HCT116 (cell line): ENCODE data around the gene NUMB. TPM values are rescaled to one million over a fixed set of nuclear protein-coding genes. Genes with fewer than 3 reads are reported as not detected.

Experiments
- ATAC-seq: fragments of 200-7000 bp; cut with Tn5 transposase; 2 replicates; pipeline ENCODE4 v1.9.1; 2020; ENCODE audit warnings: mild to moderate bottlenecking, moderate library complexity
- BruUV-seq: library from RNA; stranded (reverse); fragments of 400-500 nt; replicated peaks from 2 replicates; lab custom pipeline; 2021; lab: Mats Ljungman, UMichigan
- CTCF ChIA-PET: fragments of 300-600 bp; sonication (Branson Sonifier 250); formaldehyde crosslinking; loops from one replicate; lab custom pipeline; 2021; ENCODE audit warnings: antibody characterized with exemption; lab: Charles Lee
- POLR2A ChIA-PET: fragments of 300-600, 350-600 bp; sonication (Branson Sonifier 250); formaldehyde crosslinking; loops from one replicate; lab custom pipeline; 2021; ENCODE audit warnings: antibody characterized with exemption; lab: Charles Lee
- RAD21 ChIA-PET, 2 experiments: fragments of 300-600 bp; sonication (Branson Sonifier 250); formaldehyde crosslinking; loops; one replicate each; lab custom pipeline; 2023; ENCODE audit warnings: low total read pairs in 2 of 2; ENCODE audit not compliant: uncharacterized antibody in 2 of 2, unreplicated experiment in 2 of 2, low non-redundant PET in 1 of 2; lab: Charles Lee
- DNase-seq: peaks from one replicate; pipeline ENCODE4 v3.0.0-alpha.2; 2010; ENCODE audit warnings: low read depth, low spot score
- H2AFZ ChIP-seq: fragments of 200-600 bp; shearing (Covaris generic), sonication (generic); 2 replicates; pipeline ENCODE4 v1.6.1; 2017; ENCODE audit warnings: low read depth, mixed run types, mixed read lengths, antibody characterized with exemption, low read length; ENCODE audit not compliant: poor library complexity, severe bottlenecking
- H3K27ac ChIP-seq: 2 replicates; pipeline ENCODE4 v1.5.1; 2012; ENCODE audit warnings: low read depth, low read length
- H3K27me3 ChIP-seq: fragments of 200-600 bp; sonication (generic); 2 replicates; pipeline ENCODE4 v1.6.1; 2016; ENCODE audit warnings: mixed run types, low read length, mixed read lengths; ENCODE audit not compliant: insufficient read depth
- H3K36me3 ChIP-seq, 2 experiments: fragments of 200-500 bp in 1 of 2; fragments of 200-600 bp in 1 of 2; sonication (Bioruptor generic) in 1 of 2; sonication (generic) in 1 of 2; 2 replicates each; pipeline versions ENCODE4 v1.5.1 to v1.6.1; 2014 to 2016; ENCODE audit warnings: low read length in 2 of 2, inconsistent platforms in 1 of 2, mixed read lengths in 1 of 2, mixed run types in 1 of 2; ENCODE audit not compliant: insufficient read depth in 2 of 2, control insufficient read depth in 1 of 2
- H3K4me1 ChIP-seq, 2 experiments: fragments of 200-600 bp in 1 of 2; sonication (generic) in 1 of 2; 2 replicates each; pipeline versions ENCODE4 v1.5.1 to v1.6.1; 2012 to 2017; ENCODE audit warnings: low read length in 2 of 2, inconsistent platforms in 1 of 2, mild to moderate bottlenecking in 1 of 2, mixed read lengths in 1 of 2, mixed run types in 1 of 2, moderate library complexity in 1 of 2; ENCODE audit not compliant: insufficient read depth in 2 of 2, control insufficient read depth in 1 of 2
- H3K4me2 ChIP-seq: fragments of 200-600 bp; sonication (generic); 2 replicates; pipeline ENCODE4 v1.6.1; 2017; ENCODE audit warnings: mixed run types, low read length, mixed read lengths
- H3K4me3 ChIP-seq, 2 experiments: fragments of 200-600 bp in 1 of 2; sonication (generic) in 1 of 2; replicated peaks in 1 of 2; 2 replicates each; pipeline ENCODE4 v1.5.1; 2011 to 2016; ENCODE audit warnings: low read length in 2 of 2, control low read depth in 1 of 2, low read depth in 1 of 2, mild to moderate bottlenecking in 1 of 2, mixed read lengths in 1 of 2, mixed run types in 1 of 2
- H3K79me2 ChIP-seq: fragments of 200-600 bp; sonication (generic); 2 replicates; pipeline ENCODE4 v1.6.1; 2017; ENCODE audit warnings: mild to moderate bottlenecking, mixed run types, low read length, moderate library complexity, mixed read lengths; ENCODE audit not compliant: insufficient read depth
- H3K9ac ChIP-seq: fragments of 200-600 bp; sonication (generic); 2 replicates; pipeline ENCODE4 v1.6.1; 2016; ENCODE audit warnings: low read length, mixed read lengths
- H3K9me2 ChIP-seq: fragments of 200-600 bp; sonication (generic), shearing (Covaris generic); 2 replicates; pipeline ENCODE4 v1.6.1; 2017; ENCODE audit warnings: mixed run types, mild to moderate bottlenecking, moderate library complexity; ENCODE audit not compliant: insufficient read depth
- H3K9me3 ChIP-seq, 2 experiments: fragments of 200-500 bp in 1 of 2; fragments of 200-600 bp in 1 of 2; sonication (Bioruptor generic) in 1 of 2; sonication (generic) in 1 of 2; 2 replicates each; pipeline ENCODE4 v1.6.1; 2014 to 2017; ENCODE audit warnings: low read length in 2 of 2, mixed read lengths in 2 of 2, inconsistent platforms in 1 of 2, low read depth in 1 of 2, mild to moderate bottlenecking in 1 of 2, mixed run types in 1 of 2, moderate library complexity in 1 of 2; ENCODE audit not compliant: control insufficient read depth in 1 of 2, insufficient read depth in 1 of 2
- H4K20me1 ChIP-seq: fragments of 200-600 bp; sonication (generic), shearing (Covaris generic); 2 replicates; pipeline ENCODE4 v1.6.1; 2017; ENCODE audit warnings: mixed run types, mild to moderate bottlenecking, moderate library complexity; ENCODE audit not compliant: insufficient read depth
- ATF3 ChIP-seq: IDR thresholded peaks from 2 replicates; pipeline ENCODE4 v1.6.1; 2012
- CEBPB ChIP-seq: IDR thresholded peaks from 2 replicates; pipeline ENCODE4 v1.6.1; 2012; ENCODE audit warnings: low read depth
- EZH2 ChIP-seq: fragments of 200-600 bp; sonication (generic); IDR thresholded peaks from 2 replicates; pipeline ENCODE4 v1.6.1; 2017; ENCODE audit warnings: antibody characterized with exemption, mixed run types
- FOSL1 ChIP-seq: IDR thresholded peaks from 2 replicates; pipeline ENCODE4 v1.6.1; 2012; ENCODE audit warnings: low read depth
- POLR2A ChIP-seq: IDR thresholded peaks from 2 replicates; pipeline ENCODE4 v1.7.0; 2011; ENCODE audit warnings: borderline replicate concordance; ENCODE audit not compliant: insufficient read depth, insufficient read length; ENCODE audit errors: extremely low read depth
- POLR2AphosphoS5 ChIP-seq: IDR thresholded peaks from 2 replicates; pipeline ENCODE4 v1.6.1; 2011; ENCODE audit warnings: mild to moderate bottlenecking, low read depth, low read length, moderate library complexity
- RAD21 ChIP-seq: IDR thresholded peaks from 2 replicates; pipeline ENCODE4 v1.6.1; 2012; ENCODE audit warnings: low read depth, mild to moderate bottlenecking
- REST ChIP-seq: IDR thresholded peaks from 2 replicates; pipeline ENCODE4 v1.6.1; 2012; ENCODE audit warnings: low read depth
- SP1 ChIP-seq: IDR thresholded peaks from 2 replicates; pipeline ENCODE4 v1.6.1; 2012; ENCODE audit warnings: low read depth
- ZNF274 ChIP-seq: fragments of 200-500 bp; sonication (Bioruptor generic); IDR thresholded peaks from 2 replicates; pipeline ENCODE4 v1.6.1; 2014; ENCODE audit warnings: mild to moderate bottlenecking, low read depth, low read length, inconsistent platforms
- intact Hi-C: fragments of 100-400 bp; cut with micrococcal nuclease; formaldehyde crosslinking; loops from 2 replicates; pipeline ENCODE4 v1.10.0; 2022
- total RNA-seq: library from RNA; stranded (reverse); gene quantifications from one replicate; pipeline ENCODE4 v1.2.1, GENCODE V29; 2021; ENCODE audit not compliant: unreplicated experiment

Gene NUMB
- total RNA-seq, 1 experiment from 2014 or later, result 43.0 TPM

- no peak overlapping the region for H3K4me3 ChIP-seq
- no peaks in the 10 kb centered on the region for H3K4me1 ChIP-seq
- no peak overlapping the region for H2AFZ ChIP-seq
- no peak for TF ChIP-seq EZH2
- TF ChIP-seq POLR2AphosphoS5, result no peak
- no peak for TF ChIP-seq ZNF274
- no peak for TF ChIP-seq FOSL1
- TF ChIP-seq POLR2A, result no peak
- TF ChIP-seq SP1, result no peak
- no peak for TF ChIP-seq RAD21
- no peak for TF ChIP-seq CEBPB
- no peak for TF ChIP-seq ATF3
- TF ChIP-seq REST, result no peak
- H3K27me3 ChIP-seq, result no peaks in the 10 kb centered on the region
- no peaks in the 10 kb centered on the region for H4K20me1 ChIP-seq
- H3K9me3 ChIP-seq, result no peaks in the 10 kb centered on the region
- ATAC-seq, result no peak
- no peak overlapping the region for H3K4me2 ChIP-seq
- H3K79me2 ChIP-seq, result no peaks in the 10 kb centered on the region
- CTCF ChIA-PET, result no interaction called here
- H3K9ac ChIP-seq, result no peak overlapping the region
- H3K27ac ChIP-seq, result no peak overlapping the region
- no TSS peak for BruUV-seq
- intact Hi-C loops, result no loop called here
- POLR2A ChIA-PET, result no interaction called here
- H3K36me3 ChIP-seq, result no peaks in the 10 kb centered on the region; a peak in 1 of 4 replicates
- RAD21 ChIA-PET, result no interaction called here
- no peaks in the 10 kb centered on the region for H3K9me2 ChIP-seq
- DNase-seq, result no peak
Measured at GRCh38 chr14:73254247-73255004, 203.9 kb downstream of the NUMB start.
